Stimulated activated naive CD8-positive, alpha-beta T cell treated with anti-CD3 and anti-CD28 coated beads, Interleukin-15, Interleukin-2, amounts not matched to agents 100 ng/mL and 50 ng/mL, for 24 hours (primary cell): ENCODE results near the gene TIGAR.

Experiments
- H3K27ac Mint-ChIP-seq: one replicate; pipeline ENCODE4 v1.8.0; 2021; ENCODE audit warnings: mild to moderate bottlenecking, mixed read lengths
- H3K27me3 Mint-ChIP-seq: one replicate; pipeline ENCODE4 v1.8.0; 2021; ENCODE audit warnings: mixed read lengths
- H3K36me3 Mint-ChIP-seq: one replicate; pipeline ENCODE4 v1.8.0; 2021; ENCODE audit warnings: low read depth, mixed read lengths
- H3K4me1 Mint-ChIP-seq: one replicate; pipeline ENCODE4 v1.8.0; 2021; ENCODE audit warnings: low read depth, mixed read lengths
- H3K4me3 Mint-ChIP-seq: one replicate; pipeline ENCODE4 v1.8.0; 2021; ENCODE audit warnings: mild to moderate bottlenecking, mixed read lengths
- H3K9me3 Mint-ChIP-seq: one replicate; pipeline ENCODE4 v1.8.0; 2021; ENCODE audit warnings: mixed read lengths

Gene TIGAR

DNA sequence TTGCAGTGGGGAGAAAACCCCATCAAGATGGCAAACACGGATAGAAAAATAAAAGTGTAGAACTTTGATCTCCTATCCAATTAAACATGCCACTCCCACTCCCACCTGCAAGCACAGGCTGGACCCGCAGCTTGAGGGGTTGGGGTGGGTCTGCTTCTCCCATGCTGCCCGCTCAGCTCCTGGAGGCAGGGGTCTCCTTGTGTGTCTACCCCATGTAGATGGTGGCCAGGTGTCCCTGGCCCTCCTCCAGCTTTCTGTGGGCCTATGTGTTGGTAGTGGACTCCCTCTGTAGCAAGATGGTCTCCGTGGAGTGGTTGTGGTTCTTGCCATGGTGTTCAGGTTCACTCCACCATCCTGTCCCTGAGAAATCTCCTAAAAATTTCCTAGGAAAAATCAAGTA lies 82.0 kb downstream of the TIGAR start:
- no peaks in the 10 kb centered on the region for H3K9me3 Mint-ChIP-seq
- H3K4me3 Mint-ChIP-seq = no peak overlapping the region
- no peaks in the 10 kb centered on the region for H3K4me1 Mint-ChIP-seq
- no peak overlapping the region for H3K27ac Mint-ChIP-seq
- H3K36me3 Mint-ChIP-seq = no peaks in the 10 kb centered on the region
- H3K27me3 Mint-ChIP-seq = peaks cover 9% of the 10 kb centered on the region
